Activated T-cell treated with anti-CD3 and anti-CD28 coated beads, Interleukin-2, amount 50 U/mL, for 4 hours (primary cell): ENCODE data around the gene TSPAN15. TPM values are rescaled to one million over a fixed set of nuclear protein-coding genes. Genes with fewer than 3 reads are reported as not detected.
"Not testable (repeated sequence)": the region's sequence is repeated elsewhere in the genome, so short reads cannot be mapped to it uniquely, and the experiment has no call there.

Source experiments
- ATAC-seq, 2 donors: fragments of 200-7000 bp; cut with Tn5 transposase; one replicate each; pipeline ENCODE4 v1.10.0; 2021
- DNase-seq: peaks from one replicate; pipeline ENCODE4 v3.0.0-alpha.2; 2020
- H3K27me3 Mint-ChIP-seq: one replicate; pipeline ENCODE4 v1.8.0; 2021; ENCODE audit warnings: low read depth, mixed read lengths
- H3K36me3 Mint-ChIP-seq: one replicate; pipeline ENCODE4 v1.8.0; 2022; ENCODE audit warnings: mixed read lengths; ENCODE audit not compliant: insufficient read depth
- H3K4me1 Mint-ChIP-seq: one replicate; pipeline ENCODE4 v1.8.0; 2021; ENCODE audit warnings: low read depth, mixed read lengths
- H3K4me3 Mint-ChIP-seq: one replicate; pipeline ENCODE4 v1.8.0; 2021; ENCODE audit warnings: mild to moderate bottlenecking, moderate library complexity, mixed read lengths
- H3K9me3 Mint-ChIP-seq: one replicate; pipeline ENCODE4 v1.8.0; 2021; ENCODE audit warnings: mixed read lengths
- total RNA-seq, 3 donors: library from RNA; stranded (reverse); gene quantifications; one replicate each; pipeline ENCODE4 v1.2.1, GENCODE V29; 2021

TSPAN15 gene
- total RNA-seq, 3 donors from 2014 or later, result 0.86 to 1.8 (median 1.4) TPM

DNA sequence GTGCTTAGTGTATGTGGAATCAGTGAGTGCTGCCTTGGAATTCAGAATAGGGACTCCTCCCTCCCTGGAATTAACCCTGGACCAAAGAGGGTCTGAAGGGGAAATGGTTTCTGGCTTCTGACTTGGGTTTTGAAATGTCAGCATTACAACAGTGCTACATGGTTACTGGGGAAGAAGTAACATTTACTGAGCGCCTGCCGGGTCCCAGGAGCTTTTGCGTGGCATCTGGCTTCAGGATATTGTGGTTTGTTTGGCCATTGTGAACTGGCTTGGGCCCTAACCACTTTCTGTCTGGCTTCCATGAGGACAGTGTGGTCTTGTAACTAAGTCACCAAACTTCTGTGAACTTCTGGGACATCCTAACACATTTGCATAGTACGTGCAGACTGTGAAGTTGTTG lies 21.3 kb downstream of the TSPAN15 start:
- ATAC-seq, result no peak
- H3K9me3 Mint-ChIP-seq, result no peaks in the 10 kb centered on the region
- peaks cover 4% of the 10 kb centered on the region for H3K4me1 Mint-ChIP-seq
- peaks cover 5% of the 10 kb centered on the region for H3K27me3 Mint-ChIP-seq
- no peak overlapping the region for H3K4me3 Mint-ChIP-seq
- no peak for DNase-seq
- H3K36me3 Mint-ChIP-seq, result no peaks in the 10 kb centered on the region

DNA sequence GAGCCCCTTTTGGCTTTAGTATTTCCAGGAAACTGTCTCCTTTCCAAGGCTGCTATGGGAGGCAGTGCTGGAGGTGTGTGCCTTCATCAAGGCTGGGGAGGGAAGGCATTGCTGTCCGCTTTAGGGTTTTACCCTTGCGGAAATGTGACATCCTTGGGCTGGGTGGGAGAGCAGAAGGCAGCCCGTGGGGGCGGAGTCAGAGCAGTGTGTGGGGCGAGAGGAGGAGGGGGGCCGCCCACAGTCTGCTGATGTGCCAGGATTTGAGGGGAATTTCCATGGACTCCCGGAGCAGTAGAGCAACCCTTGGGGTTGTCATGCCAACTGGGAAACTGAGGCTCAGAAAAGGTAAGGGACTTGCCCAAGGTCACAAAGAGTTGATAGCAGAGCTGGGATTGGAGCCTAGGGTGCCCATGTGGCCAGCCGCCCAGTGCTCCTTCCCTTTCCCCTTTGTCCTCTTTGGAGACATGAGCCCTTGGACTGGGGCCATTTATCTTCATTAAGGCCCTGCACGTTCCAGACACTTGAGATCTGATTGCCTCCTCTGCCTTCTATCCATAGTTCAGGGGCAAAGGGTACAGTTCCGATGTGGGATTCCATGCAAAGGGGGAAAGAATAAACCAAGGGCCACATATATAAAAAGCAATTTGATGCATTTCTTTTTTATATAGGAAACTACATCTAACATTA lies 22.2 kb downstream of the TSPAN15 start:
- peaks cover 5% of the 10 kb centered on the region for H3K27me3 Mint-ChIP-seq
- no peak for ATAC-seq
- no peaks in the 10 kb centered on the region for H3K36me3 Mint-ChIP-seq
- H3K4me3 Mint-ChIP-seq, result no peak overlapping the region
- no peak for DNase-seq
- no peaks in the 10 kb centered on the region for H3K9me3 Mint-ChIP-seq
- peaks cover 2% of the 10 kb centered on the region for H3K4me1 Mint-ChIP-seq

DNA sequence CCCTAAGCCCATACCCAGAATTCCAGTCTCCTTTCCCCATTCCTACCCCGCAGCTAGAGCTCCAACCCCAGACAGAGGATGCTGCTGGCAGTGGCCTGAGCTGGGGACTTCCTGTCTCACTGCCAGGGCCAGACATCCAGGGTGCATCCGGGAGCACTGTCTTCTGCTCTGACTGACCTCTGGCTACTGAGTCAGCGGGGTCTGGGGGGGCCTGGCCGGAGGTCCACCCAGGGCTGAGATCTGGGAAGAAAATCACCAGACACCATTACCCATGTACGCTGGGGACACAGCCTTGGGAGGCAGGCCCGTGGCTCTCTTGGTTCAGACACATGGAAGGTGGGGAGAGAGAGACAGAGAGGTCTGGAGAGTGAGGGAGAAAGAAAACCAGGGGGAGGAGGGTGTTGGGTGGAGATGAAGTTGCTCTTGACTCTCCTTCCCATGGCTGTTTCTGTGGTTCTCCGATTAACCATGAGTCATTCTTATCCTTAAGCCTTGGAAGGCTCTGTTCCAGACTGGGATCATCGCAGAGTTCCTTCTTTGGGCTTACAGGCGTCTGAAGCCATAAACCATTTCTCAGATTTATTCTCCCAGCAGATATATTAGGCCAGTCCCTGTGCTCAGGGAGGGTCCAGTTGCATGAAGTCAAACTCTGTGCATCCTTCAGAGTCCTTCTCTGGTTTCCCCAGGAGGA lies 23.6 kb downstream of the TSPAN15 start:
- H3K36me3 Mint-ChIP-seq, result no peaks in the 10 kb centered on the region
- no peak overlapping the region for H3K4me3 Mint-ChIP-seq
- H3K27me3 Mint-ChIP-seq, result peaks cover 5% of the 10 kb centered on the region
- no peak for ATAC-seq
- no peaks in the 10 kb centered on the region for H3K4me1 Mint-ChIP-seq
- H3K9me3 Mint-ChIP-seq, result no peaks in the 10 kb centered on the region
- no peak for DNase-seq

DNA sequence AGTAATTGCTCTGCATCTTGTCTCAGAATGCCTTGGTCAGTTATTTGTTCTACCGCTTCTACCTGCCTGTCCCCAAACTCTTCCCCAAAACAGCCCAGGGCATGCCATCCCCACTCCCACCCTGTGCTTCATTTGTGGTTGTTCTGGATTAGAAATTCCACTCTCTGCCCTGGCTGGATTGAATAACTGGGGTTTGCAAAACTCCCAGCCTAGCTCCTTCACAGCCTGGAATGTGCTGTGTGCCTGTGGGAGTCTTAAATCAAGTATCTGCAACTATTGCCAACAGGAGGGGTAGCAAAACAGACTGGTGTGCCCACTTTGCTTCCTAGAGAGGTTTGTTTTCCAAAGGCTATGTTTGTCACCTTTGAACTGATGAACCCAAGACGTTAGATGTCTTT lies 24.2 kb downstream of the TSPAN15 start:
- Mint-ChIP-seq H3K4me3 (no peak overlapping the region), H3K4me1 (no peaks in the 10 kb centered on the region), H3K9me3 (no peaks in the 10 kb centered on the region), H3K27me3 (peaks cover 5% of the 10 kb centered on the region), H3K36me3 (no peaks in the 10 kb centered on the region)
- ATAC-seq (no peak), DNase-seq (no peak)

DNA sequence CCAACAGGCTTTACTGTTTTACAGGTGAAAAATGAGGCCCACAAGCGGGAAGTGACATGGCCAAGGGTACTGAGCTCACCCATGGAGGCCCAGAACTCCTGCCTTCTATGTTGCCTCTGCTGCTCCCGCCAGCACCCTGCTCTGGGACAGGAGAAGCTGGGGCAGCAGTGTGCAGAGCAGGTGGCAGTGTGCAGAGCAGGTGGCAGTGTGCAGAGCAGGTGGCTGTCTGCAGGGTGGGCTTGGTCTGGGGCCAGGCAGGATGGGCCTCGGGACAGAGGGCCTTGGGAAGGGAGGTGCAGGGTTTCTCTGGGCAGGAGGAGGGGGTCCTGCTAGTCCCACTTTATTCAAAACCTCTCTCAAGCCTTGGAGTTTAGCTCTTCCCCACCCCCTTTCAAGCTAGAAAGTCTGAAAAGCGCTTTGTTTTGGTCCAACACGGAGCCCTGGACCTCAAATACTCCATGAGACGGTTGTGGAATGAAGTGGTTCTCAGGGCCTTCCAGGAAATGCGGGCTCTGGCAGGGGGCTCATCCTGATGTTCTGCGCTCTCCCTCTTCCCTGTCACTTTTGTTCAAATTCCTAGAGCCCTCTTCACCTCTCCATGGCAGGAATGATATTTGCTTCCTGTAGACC lies 26.8 kb downstream of the TSPAN15 start:
- DNase-seq, result no peak
- ATAC-seq, result no peak
- H3K27me3 Mint-ChIP-seq, result peaks cover 5% of the 10 kb centered on the region
- H3K4me3 Mint-ChIP-seq, result no peak overlapping the region
- peaks cover 1% of the 10 kb centered on the region for H3K36me3 Mint-ChIP-seq
- H3K9me3 Mint-ChIP-seq, result no peaks in the 10 kb centered on the region
- H3K4me1 Mint-ChIP-seq, result no peaks in the 10 kb centered on the region

DNA sequence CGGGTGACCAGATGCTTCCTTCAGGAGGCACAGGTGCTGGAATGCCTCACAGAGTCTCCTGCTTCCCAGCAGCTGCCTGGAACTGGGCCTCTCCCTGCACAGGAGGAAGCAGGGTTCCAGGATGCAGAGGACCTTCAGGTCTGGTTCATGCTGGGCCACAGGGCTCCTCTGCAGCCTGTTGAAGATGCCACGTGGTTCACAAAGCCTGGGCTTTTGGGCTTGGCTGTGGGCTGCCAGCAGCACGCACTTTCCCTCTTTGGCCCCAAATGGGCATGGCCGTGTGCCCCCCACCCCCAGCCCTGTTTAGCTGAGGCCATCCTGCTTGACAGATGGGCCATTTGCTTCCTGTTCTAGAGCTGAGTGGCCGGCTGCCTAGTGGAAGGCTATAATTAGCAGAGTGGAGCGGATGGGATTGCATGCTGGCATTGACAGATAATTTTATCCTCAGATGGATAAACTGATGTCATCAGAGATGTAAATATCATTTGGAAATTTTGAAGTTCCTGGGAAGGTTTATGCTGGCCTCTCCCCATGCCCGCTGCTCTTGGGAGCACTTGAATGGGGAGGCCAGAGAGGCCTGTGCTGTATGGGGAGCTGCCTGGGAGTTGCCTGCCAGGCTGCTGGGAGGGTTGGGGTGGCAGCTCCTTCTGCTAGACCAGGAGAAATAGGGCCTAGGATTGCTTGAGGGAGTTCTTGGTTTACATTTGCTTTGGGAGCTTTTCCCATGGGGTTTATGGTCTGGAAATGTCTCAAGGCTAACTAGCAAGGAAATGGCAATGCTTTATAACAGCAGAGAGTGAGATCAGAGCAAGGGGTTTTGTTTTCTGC lies 28.2 kb downstream of the TSPAN15 start:
- Mint-ChIP-seq H3K4me3 (no peak overlapping the region), H3K27me3 (peaks cover 2% of the 10 kb centered on the region), H3K4me1 (no peaks in the 10 kb centered on the region), H3K36me3 (peaks cover 1% of the 10 kb centered on the region), H3K9me3 (no peaks in the 10 kb centered on the region)
- ATAC-seq (no peak), DNase-seq (no peak)

DNA sequence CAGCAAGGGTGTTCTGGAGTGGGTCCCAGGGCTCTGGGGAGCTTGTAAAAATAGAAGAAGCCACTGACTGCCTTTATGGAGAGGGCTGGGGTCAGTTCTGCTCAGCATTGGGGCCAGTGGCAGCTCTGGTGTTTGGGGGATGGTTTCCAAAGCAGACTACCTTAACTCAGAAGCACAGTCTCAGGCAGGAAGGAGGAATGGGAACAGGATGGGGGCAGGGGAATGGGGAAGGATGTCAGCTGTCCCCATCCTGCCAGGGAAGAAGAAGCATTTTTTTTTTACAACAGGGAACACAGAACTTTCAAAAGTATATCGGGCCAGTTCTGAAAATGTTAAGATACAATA lies 28.8 kb downstream of the TSPAN15 start:
- peaks cover 2% of the 10 kb centered on the region for H3K27me3 Mint-ChIP-seq
- no peaks in the 10 kb centered on the region for H3K9me3 Mint-ChIP-seq
- no peak for ATAC-seq

DNA sequence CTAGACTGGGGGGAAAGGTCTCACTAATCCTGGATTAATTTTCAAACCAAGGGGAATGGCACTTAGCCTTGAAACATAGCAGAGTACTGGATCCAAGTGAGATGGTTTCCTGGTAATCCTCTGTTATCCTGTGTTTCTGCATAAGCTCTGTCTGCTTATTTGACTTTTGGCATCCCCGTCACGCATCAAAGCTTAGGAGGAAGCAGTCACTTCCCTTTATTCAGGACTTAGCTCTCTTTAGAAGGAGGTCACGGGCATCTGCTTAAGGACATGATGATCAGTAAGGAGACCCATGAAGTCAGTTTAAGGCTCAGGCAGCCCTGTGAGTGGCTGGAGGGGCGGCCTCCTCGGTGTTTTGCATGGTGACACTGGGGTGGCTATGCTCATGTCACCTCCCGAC lies 30.0 kb downstream of the TSPAN15 start:
- no peaks in the 10 kb centered on the region for H3K9me3 Mint-ChIP-seq
- DNase-seq (no peak), ATAC-seq (no peak)
- H3K27me3 Mint-ChIP-seq, result no peaks in the 10 kb centered on the region
- H3K36me3 Mint-ChIP-seq, result peaks cover 1% of the 10 kb centered on the region
- H3K4me3 Mint-ChIP-seq, result no peak overlapping the region
- H3K4me1 Mint-ChIP-seq, result no peaks in the 10 kb centered on the region

More for the DNA sequence above, 28.8 kb downstream of the TSPAN15 start:
- no peak overlapping the region for H3K4me3 Mint-ChIP-seq
- DNase-seq, result no peak
- no peaks in the 10 kb centered on the region for H3K4me1 Mint-ChIP-seq
- peaks cover 1% of the 10 kb centered on the region for H3K36me3 Mint-ChIP-seq

DNA sequence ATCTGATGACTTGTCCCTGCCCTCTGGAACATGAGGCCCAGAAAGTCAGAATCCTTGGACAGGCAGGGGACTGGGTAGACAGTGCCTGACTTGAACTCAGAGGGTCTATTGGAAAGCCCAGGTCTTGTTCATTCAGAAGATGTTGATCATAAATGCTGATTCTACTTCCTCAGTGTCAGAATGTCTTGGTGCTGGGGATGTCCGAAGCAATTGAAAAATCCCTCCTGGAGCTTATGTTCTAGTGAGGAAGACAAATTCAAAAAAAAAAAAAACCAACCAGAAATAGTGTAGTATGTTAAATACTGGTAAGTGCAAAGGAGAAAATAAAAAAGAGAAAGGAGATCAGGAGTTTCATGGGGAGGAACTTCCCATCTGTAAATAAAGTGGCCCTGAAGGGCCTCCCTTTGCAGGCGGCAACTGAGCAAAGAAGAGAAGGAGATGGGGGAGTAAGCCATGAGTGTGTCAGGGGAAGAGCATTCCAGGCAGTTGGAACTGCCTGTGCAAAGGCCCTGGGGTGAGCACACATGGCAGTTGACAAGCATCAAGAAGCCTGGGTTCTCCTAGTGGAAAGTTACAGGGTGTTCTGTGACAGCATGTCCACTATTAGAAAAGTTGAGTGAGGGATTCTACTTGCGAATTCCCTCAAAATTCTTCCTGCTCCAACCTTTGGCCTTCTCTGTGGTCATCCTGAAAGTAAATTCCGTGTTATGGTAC lies 30.7 kb downstream of the TSPAN15 start:
- Mint-ChIP-seq H3K36me3 (peaks cover 1% of the 10 kb centered on the region), H3K4me3 (no peak overlapping the region), H3K9me3 (no peaks in the 10 kb centered on the region), H3K4me1 (no peaks in the 10 kb centered on the region), H3K27me3 (no peaks in the 10 kb centered on the region)
- DNase-seq, result no peak
- ATAC-seq, result no peak

DNA sequence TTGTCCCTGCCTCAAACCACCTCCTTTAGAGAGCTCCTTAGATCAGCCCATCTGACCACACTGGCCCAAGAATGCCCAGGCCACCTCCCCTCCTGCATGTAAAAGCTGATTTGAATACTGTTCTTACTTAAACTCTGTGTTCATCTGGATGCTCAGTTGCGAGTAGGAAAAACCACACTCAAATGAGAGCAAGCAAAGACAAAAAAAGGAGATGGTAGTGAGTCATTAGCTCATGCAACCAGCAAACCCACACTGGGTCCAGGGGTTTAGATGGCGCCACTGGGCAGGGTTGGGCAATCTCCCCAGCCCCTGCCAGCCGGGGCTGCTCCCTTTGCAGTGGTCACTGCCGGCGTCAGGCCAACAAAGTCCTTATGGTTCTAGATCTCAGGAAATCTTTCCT lies 32.7 kb downstream of the TSPAN15 start:
- Mint-ChIP-seq H3K27me3 (no peaks in the 10 kb centered on the region), H3K4me3 (no peak overlapping the region)
- no peak for ATAC-seq

DNA sequence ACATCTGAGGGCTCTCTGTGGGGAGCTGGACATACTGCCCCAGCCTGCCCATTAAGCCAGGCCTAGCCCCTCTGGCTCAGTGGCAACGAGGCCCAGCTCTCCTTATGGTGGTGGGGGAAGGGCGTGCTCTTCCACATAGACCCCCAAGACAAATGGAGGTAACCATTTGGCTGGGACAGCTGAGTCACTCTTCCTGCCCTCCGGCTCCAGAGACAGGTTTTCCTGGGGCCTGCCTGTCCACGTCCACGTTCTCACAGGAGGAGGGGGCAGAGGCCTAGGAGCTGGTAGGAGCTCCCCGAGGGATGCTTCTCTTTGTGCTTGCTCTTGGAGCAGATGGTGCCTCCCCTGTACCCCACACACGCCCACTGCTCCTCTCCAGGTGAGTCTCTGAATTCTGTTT lies 33.5 kb downstream of the TSPAN15 start:
- ATAC-seq (no peak), DNase-seq (no peak)
- H3K27me3 Mint-ChIP-seq, result no peaks in the 10 kb centered on the region
- H3K4me3 Mint-ChIP-seq, result no peak overlapping the region
- peaks cover 7% of the 10 kb centered on the region for H3K36me3 Mint-ChIP-seq
- H3K9me3 Mint-ChIP-seq, result peaks cover 13% of the 10 kb centered on the region
- no peaks in the 10 kb centered on the region for H3K4me1 Mint-ChIP-seq

More for the DNA sequence above, 32.7 kb downstream of the TSPAN15 start:
- H3K4me1 Mint-ChIP-seq, result no peaks in the 10 kb centered on the region
- H3K36me3 Mint-ChIP-seq, result peaks cover 7% of the 10 kb centered on the region
- no peak for DNase-seq
- H3K9me3 Mint-ChIP-seq, result peaks cover 13% of the 10 kb centered on the region

DNA sequence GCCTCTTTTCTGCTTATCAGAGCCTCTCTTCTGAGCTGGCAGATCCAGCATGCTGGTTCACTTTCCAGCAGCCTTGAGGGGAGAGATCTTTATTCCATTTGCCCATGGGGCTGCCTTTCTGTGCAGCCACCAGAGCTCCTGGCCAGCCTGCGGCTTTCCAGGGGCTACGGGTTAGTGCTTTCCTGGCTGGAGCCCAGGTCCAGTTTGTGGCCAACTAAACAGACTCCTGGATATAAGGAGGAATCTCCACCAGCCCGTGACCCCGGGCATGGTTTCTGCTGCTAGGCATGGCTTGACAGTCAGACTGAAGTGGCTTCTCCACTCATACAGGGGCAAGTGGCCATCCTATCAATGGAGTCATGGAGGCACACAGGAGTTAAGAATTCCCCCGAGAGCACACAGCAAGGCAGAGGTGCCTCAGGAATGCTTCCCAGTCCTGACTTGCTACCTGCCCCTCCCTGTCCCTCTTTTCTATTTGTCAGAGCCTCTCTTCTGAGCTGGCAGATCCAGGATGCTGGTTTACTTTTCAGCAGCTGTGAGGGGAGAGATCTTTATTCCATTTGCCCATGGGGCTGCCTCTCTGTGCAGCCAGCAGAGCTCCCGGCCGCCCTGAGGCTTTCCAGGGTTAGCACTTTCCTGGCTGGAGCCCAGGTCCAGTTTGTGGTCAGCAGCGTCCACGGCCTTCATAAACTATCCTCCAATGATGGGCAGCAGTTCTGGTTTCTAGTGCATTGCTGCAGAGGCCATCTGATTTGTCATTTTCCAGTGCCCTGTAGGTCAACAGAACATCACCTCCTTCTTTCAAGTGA lies 35.9 kb downstream of the TSPAN15 start:
- Mint-ChIP-seq H3K27me3 (no peaks in the 10 kb centered on the region), H3K36me3 (peaks cover 6% of the 10 kb centered on the region), H3K4me1 (no peaks in the 10 kb centered on the region), H3K9me3 (peaks cover 13% of the 10 kb centered on the region), H3K4me3 (no peak overlapping the region)
- ATAC-seq, result no peak
- DNase-seq, result no peak

DNA sequence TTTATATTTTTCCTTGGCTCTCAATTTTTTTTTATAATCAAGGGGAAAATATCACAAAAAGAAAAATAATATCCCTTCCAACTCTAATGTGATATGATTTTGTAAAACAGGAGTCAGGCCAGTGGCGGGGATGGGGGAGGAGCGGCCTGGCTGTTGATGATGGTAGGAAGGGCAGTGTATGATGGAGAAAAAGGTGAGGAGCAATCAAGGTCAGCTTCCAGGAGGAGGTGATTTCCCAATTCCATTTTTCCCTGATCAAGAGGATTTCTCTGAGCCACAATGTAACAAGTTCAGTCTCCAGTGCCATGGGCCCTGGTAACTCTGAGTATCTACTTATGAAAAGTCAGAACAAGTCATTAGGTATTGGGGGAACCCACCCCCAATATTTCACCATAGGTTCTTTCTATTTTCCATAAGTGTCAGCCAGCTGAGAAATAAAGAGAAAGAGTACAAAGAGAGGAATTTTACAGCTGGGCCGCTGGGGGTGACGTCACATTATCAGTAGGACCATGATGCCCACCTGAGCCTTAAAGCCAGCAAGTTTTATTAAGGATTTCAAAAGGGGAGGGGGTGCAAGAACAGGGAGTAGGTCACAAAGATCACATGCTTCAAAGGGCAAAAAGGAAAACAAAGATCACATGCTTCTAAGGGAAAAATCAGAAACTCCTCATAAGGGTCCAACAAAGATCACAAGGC lies 37.0 kb downstream of the TSPAN15 start:
- H3K4me3 Mint-ChIP-seq, ATAC-seq, H3K27me3 Mint-ChIP-seq, H3K4me1 Mint-ChIP-seq, H3K36me3 Mint-ChIP-seq, DNase-seq: not testable (repeated sequence)
- H3K9me3 Mint-ChIP-seq, result peaks cover 13% of the 10 kb centered on the region
